SK-N-SH treated with all-trans-retinoic acid at 6 μM for 48 hours (cell line): ENCODE data around the gene KIAA1549.

ENCODE experiments used
- ATAC-seq: fragments of 200-7000 bp; cut with Tn5 transposase; 3 replicates; pipeline ENCODE4 v1.9.1; 2020; ENCODE audit warnings: mild to moderate bottlenecking, moderate library complexity
- ARNTL ChIP-seq: fragments of 450-650 bp; formaldehyde crosslinking; IDR thresholded peaks from 2 replicates; pipeline ENCODE4 v1.5.0; 2020; ENCODE audit warnings: low read depth, mild to moderate bottlenecking, moderate library complexity, borderline replicate concordance
- BACH2 ChIP-seq: fragments of 250-450 bp; sonication (Bioruptor Pico); IDR thresholded peaks from 2 replicates; pipeline ENCODE4 v1.9.0; 2021; ENCODE audit warnings: mild to moderate bottlenecking, borderline replicate concordance
- CSDC2 ChIP-seq: fragments of 250-450 bp; sonication (Bioruptor Pico); IDR thresholded peaks from 2 replicates; pipeline ENCODE4 v1.5.0; 2020; ENCODE audit warnings: mild to moderate bottlenecking, moderate library complexity
- ESRRG ChIP-seq: fragments of 250-450 bp; sonication (Bioruptor Pico); IDR thresholded peaks from 2 replicates; pipeline ENCODE4 v1.6.1; 2021; ENCODE audit warnings: mild to moderate bottlenecking
- GLIS3 ChIP-seq: fragments of 250-450 bp; sonication (Bioruptor Pico); IDR thresholded peaks from 2 replicates; pipeline ENCODE4 v1.5.0; 2020; ENCODE audit warnings: mild to moderate bottlenecking, moderate library complexity
- ISL1 ChIP-seq: fragments of 250-450 bp; sonication (Bioruptor Pico); IDR thresholded peaks from 2 replicates; pipeline ENCODE4 v2.1.2; 2022; ENCODE audit warnings: mild to moderate bottlenecking, moderate library complexity
- OSR1 ChIP-seq: fragments of 250-450 bp; sonication (Bioruptor Pico); IDR thresholded peaks from 2 replicates; pipeline ENCODE4 v1.8.0; 2022; ENCODE audit warnings: moderate library complexity, mild to moderate bottlenecking, inconsistent platforms
- PPARA ChIP-seq: fragments of 250-450 bp; sonication (Bioruptor Pico); IDR thresholded peaks from 2 replicates; pipeline ENCODE4 v1.5.0; 2020; ENCODE audit warnings: mild to moderate bottlenecking, borderline replicate concordance
- RARB ChIP-seq: fragments of 250-450 bp; sonication (Bioruptor Pico); IDR thresholded peaks from 2 replicates; pipeline ENCODE4 v1.8.0; 2021; ENCODE audit warnings: mild to moderate bottlenecking, moderate library complexity
- SNAI2 ChIP-seq: fragments of 250-450 bp; sonication (Bioruptor Pico); IDR thresholded peaks from 2 replicates; pipeline ENCODE4 v1.5.0; 2020; ENCODE audit warnings: mild to moderate bottlenecking, moderate library complexity
- TCF4 ChIP-seq: fragments of 250-450 bp; sonication (Bioruptor Pico); IDR thresholded peaks from 2 replicates; pipeline ENCODE4 v1.8.0; 2021; ENCODE audit warnings: mild to moderate bottlenecking, moderate library complexity, borderline replicate concordance
- TOX ChIP-seq: fragments of 250-450 bp; sonication (Bioruptor Pico); IDR thresholded peaks from 2 replicates; pipeline ENCODE4 v1.8.0; 2021; ENCODE audit warnings: mild to moderate bottlenecking, moderate library complexity, borderline replicate concordance
- ZFP30 ChIP-seq: fragments of 450-650 bp; formaldehyde crosslinking; IDR thresholded peaks from 2 replicates; pipeline ENCODE4 v1.5.0; 2022; ENCODE audit warnings: mild to moderate bottlenecking, moderate library complexity
- ZNF565 ChIP-seq: fragments of 450-650 bp; formaldehyde crosslinking; conservative IDR thresholded peaks from 2 replicates; pipeline ENCODE4 v1.5.0; 2020; ENCODE audit warnings: low read depth, mild to moderate bottlenecking, moderate library complexity
- ZNF70 ChIP-seq: fragments of 450-650 bp; formaldehyde crosslinking; IDR thresholded peaks from 2 replicates; pipeline ENCODE4 v1.5.0; 2020; ENCODE audit warnings: mild to moderate bottlenecking, moderate library complexity
- ZNF8 ChIP-seq: fragments of 450-650 bp; formaldehyde crosslinking; IDR thresholded peaks from 2 replicates; pipeline ENCODE4 v1.5.0; 2020; ENCODE audit warnings: mild to moderate bottlenecking, moderate library complexity
- TF ChIP-seq, protein P1 (sequence below): fragments of 250-450 bp; sonication (Bioruptor Pico); IDR thresholded peaks from 2 replicates; pipeline ENCODE4 v1.5.1; 2021; ENCODE audit warnings: mild to moderate bottlenecking, moderate library complexity
- TF ChIP-seq, protein P2 (sequence below): fragments of 250-450 bp; sonication (Bioruptor Pico); IDR thresholded peaks from 2 replicates; pipeline ENCODE4 v1.5.0; 2020; ENCODE audit warnings: mild to moderate bottlenecking, moderate library complexity
- TF ChIP-seq, protein P3 (sequence below): fragments of 250-450 bp; sonication (Bioruptor Pico); IDR thresholded peaks from 2 replicates; pipeline ENCODE4 v1.8.0; 2020; ENCODE audit warnings: mild to moderate bottlenecking, moderate library complexity, borderline replicate concordance
- TF ChIP-seq, protein P4 (sequence below): fragments of 250-450 bp; sonication (Bioruptor Pico); IDR thresholded peaks from 2 replicates; pipeline ENCODE4 v1.8.0; 2021; ENCODE audit warnings: low read depth, mild to moderate bottlenecking, moderate library complexity, borderline replicate concordance
- TF ChIP-seq, protein P5 (sequence below): fragments of 250-450 bp; sonication (Bioruptor Pico); IDR thresholded peaks from 2 replicates; pipeline ENCODE4 v1.5.1; 2020; ENCODE audit warnings: low read depth, mild to moderate bottlenecking, moderate library complexity

Gene KIAA1549

DNA sequence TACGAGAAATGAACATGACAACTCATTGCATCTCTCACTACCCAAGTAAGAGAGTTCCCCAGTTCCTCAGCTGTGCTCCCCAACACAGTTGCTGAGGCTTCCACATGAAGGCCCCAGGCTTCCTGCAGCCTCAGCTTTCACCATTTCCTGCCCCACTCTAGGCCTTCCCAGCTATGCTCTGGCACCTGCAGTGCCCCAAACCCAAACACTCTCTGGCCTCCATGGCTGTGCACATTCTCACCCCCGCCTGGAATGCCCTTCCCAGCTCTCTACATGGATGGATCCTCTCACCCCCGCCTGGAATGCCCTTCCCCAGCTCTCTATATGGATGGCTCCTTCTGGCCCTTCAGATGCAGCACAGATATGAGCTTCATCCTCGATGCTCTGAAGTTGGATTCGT is 61.3 kb downstream of the KIAA1549 start (continued):
- TF ChIP-seq, protein P1, sequence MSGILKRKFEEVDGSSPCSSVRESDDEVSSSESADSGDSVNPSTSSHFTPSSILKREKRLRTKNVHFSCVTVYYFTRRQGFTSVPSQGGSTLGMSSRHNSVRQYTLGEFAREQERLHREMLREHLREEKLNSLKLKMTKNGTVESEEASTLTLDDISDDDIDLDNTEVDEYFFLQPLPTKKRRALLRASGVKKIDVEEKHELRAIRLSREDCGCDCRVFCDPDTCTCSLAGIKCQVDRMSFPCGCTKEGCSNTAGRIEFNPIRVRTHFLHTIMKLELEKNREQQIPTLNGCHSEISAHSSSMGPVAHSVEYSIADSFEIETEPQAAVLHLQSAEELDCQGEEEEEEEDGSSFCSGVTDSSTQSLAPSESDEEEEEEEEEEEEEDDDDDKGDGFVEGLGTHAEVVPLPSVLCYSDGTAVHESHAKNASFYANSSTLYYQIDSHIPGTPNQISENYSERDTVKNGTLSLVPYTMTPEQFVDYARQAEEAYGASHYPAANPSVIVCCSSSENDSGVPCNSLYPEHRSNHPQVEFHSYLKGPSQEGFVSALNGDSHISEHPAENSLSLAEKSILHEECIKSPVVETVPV (CRISPR knock-in tag) = no peak

DNA sequence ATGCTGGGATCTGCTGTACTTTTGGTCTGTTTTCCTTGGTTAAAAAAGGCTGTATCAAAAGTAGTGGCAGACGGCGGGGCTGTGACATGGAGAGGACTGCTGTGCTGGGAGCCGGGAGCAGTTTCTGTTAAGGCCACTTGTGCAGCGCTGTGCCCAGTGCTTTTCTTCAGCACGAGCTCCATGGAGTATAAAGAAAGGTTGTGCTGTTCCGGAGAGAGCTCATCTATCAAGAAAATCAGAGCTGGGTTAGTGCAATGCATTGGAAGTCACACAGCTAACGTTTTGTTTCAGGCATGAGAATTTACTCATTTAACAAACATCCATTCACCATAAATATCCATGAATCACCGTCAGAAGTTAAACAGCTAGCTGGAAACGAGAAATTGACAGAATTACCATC is 62.0 kb downstream of the KIAA1549 start:
- TF ChIP-seq, protein P2, sequence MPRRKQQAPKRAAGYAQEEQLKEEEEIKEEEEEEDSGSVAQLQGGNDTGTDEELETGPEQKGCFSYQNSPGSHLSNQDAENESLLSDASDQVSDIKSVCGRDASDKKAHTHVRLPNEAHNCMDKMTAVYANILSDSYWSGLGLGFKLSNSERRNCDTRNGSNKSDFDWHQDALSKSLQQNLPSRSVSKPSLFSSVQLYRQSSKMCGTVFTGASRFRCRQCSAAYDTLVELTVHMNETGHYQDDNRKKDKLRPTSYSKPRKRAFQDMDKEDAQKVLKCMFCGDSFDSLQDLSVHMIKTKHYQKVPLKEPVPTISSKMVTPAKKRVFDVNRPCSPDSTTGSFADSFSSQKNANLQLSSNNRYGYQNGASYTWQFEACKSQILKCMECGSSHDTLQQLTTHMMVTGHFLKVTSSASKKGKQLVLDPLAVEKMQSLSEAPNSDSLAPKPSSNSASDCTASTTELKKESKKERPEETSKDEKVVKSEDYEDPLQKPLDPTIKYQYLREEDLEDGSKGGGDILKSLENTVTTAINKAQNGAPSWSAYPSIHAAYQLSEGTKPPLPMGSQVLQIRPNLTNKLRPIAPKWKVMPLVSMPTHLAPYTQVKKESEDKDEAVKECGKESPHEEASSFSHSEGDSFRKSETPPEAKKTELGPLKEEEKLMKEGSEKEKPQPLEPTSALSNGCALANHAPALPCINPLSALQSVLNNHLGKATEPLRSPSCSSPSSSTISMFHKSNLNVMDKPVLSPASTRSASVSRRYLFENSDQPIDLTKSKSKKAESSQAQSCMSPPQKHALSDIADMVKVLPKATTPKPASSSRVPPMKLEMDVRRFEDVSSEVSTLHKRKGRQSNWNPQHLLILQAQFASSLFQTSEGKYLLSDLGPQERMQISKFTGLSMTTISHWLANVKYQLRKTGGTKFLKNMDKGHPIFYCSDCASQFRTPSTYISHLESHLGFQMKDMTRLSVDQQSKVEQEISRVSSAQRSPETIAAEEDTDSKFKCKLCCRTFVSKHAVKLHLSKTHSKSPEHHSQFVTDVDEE (CRISPR knock-in tag) = no peak
- TF ChIP-seq ZFP30 (CRISPR knock-in tag) (no peak), GLIS3 (CRISPR knock-in tag) (no peak), TOX (no peak), OSR1 (CRISPR knock-in tag) (no peak), ARNTL (CRISPR knock-in tag) (no peak), BACH2 (no peak), RARB (no peak), CSDC2 (CRISPR knock-in tag) (no peak), ISL1 (CRISPR knock-in tag) (no peak), SNAI2 (CRISPR knock-in tag) (no peak), ZNF8 (CRISPR knock-in tag) (no peak), ZNF70 (CRISPR knock-in tag) (no peak), ZNF565 (CRISPR knock-in tag) (no peak), ESRRG (CRISPR knock-in tag) (no peak)
- TF ChIP-seq, protein P3, sequence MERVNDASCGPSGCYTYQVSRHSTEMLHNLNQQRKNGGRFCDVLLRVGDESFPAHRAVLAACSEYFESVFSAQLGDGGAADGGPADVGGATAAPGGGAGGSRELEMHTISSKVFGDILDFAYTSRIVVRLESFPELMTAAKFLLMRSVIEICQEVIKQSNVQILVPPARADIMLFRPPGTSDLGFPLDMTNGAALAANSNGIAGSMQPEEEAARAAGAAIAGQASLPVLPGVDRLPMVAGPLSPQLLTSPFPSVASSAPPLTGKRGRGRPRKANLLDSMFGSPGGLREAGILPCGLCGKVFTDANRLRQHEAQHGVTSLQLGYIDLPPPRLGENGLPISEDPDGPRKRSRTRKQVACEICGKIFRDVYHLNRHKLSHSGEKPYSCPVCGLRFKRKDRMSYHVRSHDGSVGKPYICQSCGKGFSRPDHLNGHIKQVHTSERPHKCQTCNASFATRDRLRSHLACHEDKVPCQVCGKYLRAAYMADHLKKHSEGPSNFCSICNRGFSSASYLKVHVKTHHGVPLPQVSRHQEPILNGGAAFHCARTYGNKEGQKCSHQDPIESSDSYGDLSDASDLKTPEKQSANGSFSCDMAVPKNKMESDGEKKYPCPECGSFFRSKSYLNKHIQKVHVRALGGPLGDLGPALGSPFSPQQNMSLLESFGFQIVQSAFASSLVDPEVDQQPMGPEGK = no peak
- TF ChIP-seq, protein P4, sequence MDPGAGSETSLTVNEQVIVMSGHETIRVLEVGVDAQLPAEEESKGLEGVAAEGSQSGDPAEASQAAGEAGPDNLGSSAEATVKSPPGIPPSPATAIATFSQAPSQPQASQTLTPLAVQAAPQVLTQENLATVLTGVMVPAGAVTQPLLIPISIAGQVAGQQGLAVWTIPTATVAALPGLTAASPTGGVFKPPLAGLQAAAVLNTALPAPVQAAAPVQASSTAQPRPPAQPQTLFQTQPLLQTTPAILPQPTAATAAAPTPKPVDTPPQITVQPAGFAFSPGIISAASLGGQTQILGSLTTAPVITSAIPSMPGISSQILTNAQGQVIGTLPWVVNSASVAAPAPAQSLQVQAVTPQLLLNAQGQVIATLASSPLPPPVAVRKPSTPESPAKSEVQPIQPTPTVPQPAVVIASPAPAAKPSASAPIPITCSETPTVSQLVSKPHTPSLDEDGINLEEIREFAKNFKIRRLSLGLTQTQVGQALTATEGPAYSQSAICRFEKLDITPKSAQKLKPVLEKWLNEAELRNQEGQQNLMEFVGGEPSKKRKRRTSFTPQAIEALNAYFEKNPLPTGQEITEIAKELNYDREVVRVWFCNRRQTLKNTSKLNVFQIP (CRISPR knock-in tag) = no peak
- TF ChIP-seq, protein P1 (CRISPR knock-in tag) = no peak
- TF ChIP-seq, all 23 proteins: peak for 0
- ATAC-seq = no peak

DNA sequence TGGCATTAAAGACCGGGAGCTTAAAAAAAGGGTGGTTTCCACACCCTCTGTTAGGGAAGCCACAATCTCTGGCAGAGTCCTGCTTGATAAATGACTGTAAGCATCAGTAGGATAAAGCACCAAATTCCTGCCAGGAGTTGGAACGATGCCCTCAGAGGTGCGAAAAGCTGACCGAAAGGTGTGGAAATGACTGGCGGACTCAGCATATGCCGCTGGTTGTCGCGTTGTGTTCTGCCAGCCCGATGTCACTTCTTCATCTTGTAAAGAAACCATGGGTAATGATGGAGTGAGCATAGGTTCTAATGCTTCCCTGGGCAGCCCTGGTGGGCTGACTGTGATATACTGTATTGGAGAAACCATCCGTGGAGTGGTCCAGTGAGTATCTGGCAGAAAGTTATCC is 62.4 kb downstream of the KIAA1549 start:
- ATAC-seq = no peak

More for the DNA sequence above, 62.4 kb downstream of the KIAA1549 start:
- TF ChIP-seq SNAI2 (CRISPR knock-in tag) (no peak), BACH2 (no peak), ZNF565 (CRISPR knock-in tag) (no peak), ESRRG (CRISPR knock-in tag) (no peak), ARNTL (CRISPR knock-in tag) (no peak), TCF4 (no peak), GLIS3 (CRISPR knock-in tag) (no peak), ZNF70 (CRISPR knock-in tag) (no peak), PPARA (CRISPR knock-in tag) (no peak), CSDC2 (CRISPR knock-in tag) (no peak)
- TF ChIP-seq, protein P5, sequence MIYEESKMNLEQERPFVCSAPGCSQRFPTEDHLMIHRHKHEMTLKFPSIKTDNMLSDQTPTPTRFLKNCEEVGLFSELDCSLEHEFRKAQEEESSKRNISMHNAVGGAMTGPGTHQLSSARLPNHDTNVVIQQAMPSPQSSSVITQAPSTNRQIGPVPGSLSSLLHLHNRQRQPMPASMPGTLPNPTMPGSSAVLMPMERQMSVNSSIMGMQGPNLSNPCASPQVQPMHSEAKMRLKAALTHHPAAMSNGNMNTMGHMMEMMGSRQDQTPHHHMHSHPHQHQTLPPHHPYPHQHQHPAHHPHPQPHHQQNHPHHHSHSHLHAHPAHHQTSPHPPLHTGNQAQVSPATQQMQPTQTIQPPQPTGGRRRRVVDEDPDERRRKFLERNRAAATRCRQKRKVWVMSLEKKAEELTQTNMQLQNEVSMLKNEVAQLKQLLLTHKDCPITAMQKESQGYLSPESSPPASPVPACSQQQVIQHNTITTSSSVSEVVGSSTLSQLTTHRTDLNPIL (CRISPR knock-in tag) = no peak
- TF ChIP-seq, protein P3 = no peak
